AG04450 (cell line): Measurements from ENCODE around the gene SEMA3A. TPM values are rescaled to one million over a fixed set of nuclear protein-coding genes. Genes with fewer than 3 reads are reported as not detected.

ENCODE experiments used
- CTCF ChIA-PET: fragments of 300-600, 350-600 bp; formaldehyde crosslinking; extraction: SDS; loops from one replicate; lab custom pipeline; 2022; ENCODE audit warnings: antibody characterized with exemption, inconsistent platforms; lab: Charles Lee
- POLR2A ChIA-PET: fragments of 350-600 bp; formaldehyde crosslinking; extraction: SDS; loops from one replicate; lab custom pipeline; 2021; ENCODE audit warnings: antibody characterized with exemption, inconsistent platforms; lab: Yijun Ruan, JAX
- DNase-seq: peaks from one replicate; pipeline ENCODE4 v3.0.0-alpha.2; 2011; ENCODE audit warnings: low read depth, low spot score
- H3K27ac ChIP-seq: one replicate; pipeline ENCODE4 v1.5.1; 2012; ENCODE audit warnings: low read depth, low read length, control low read depth
- H3K27me3 ChIP-seq: one replicate; pipeline ENCODE4 v1.6.0; 2012; ENCODE audit warnings: low read length; ENCODE audit not compliant: control insufficient read depth, insufficient read depth
- H3K4me3 ChIP-seq: 2 replicates; pipeline ENCODE4 v1.5.1; 2011; ENCODE audit warnings: mild to moderate bottlenecking, low read depth, low read length, control low read depth
- H3K9me3 ChIP-seq: 2 replicates; pipeline ENCODE4 v1.5.1; 2012; ENCODE audit warnings: low read length; ENCODE audit not compliant: control insufficient read depth, insufficient read depth
- polyA plus RNA-seq: library from polyadenylated mRNA; depleted of rRNA; stranded (reverse); fragments of >200 nt; gene quantifications from 2 replicates; pipeline ENCODE4 v1.2.3, GENCODE V29; 2011
- TF ChIP-seq, protein P1 (sequence below): IDR thresholded peaks from 2 replicates; pipeline ENCODE4 v1.5.1; 2011; ENCODE audit warnings: low read depth, low read length, control low read depth, inconsistent platforms

Gene SEMA3A
- polyA plus RNA-seq, 1 experiment, result 80.2 TPM

DNA sequence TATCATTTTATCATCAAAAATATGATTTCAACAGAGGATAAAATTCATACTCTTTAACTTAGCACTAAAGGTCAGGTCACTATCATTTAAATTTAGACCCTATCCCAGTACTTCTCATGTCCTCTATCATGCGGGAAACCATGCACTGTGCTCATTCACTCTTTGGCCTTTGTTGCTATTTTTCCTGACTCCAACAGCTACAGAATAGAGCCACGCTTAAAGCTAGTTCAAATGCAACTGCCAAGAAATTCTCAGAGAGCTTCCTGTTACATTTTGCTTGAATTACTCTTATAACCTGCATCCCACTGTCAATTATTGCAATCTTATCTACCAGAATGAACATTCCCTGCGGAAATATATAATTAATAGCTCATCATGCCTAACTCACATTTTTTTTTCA lies 58.3 kb downstream of the SEMA3A start:
- H3K4me3 ChIP-seq, result no peak overlapping the region
- TF ChIP-seq, protein P1, sequence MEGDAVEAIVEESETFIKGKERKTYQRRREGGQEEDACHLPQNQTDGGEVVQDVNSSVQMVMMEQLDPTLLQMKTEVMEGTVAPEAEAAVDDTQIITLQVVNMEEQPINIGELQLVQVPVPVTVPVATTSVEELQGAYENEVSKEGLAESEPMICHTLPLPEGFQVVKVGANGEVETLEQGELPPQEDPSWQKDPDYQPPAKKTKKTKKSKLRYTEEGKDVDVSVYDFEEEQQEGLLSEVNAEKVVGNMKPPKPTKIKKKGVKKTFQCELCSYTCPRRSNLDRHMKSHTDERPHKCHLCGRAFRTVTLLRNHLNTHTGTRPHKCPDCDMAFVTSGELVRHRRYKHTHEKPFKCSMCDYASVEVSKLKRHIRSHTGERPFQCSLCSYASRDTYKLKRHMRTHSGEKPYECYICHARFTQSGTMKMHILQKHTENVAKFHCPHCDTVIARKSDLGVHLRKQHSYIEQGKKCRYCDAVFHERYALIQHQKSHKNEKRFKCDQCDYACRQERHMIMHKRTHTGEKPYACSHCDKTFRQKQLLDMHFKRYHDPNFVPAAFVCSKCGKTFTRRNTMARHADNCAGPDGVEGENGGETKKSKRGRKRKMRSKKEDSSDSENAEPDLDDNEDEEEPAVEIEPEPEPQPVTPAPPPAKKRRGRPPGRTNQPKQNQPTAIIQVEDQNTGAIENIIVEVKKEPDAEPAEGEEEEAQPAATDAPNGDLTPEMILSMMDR, result no peak
- H3K27ac ChIP-seq, result no peak overlapping the region
- ChIA-PET CTCF (interaction anchor here (0.7 kb wide), 1 partner anchor 850 kb away, joined by 4 read pairs; no protein-coding TSS in a partner anchor), POLR2A (no interaction called here)
- no peaks in the 10 kb centered on the region for H3K27me3 ChIP-seq
- DNase-seq, result no peak
- no peaks in the 10 kb centered on the region for H3K9me3 ChIP-seq

DNA sequence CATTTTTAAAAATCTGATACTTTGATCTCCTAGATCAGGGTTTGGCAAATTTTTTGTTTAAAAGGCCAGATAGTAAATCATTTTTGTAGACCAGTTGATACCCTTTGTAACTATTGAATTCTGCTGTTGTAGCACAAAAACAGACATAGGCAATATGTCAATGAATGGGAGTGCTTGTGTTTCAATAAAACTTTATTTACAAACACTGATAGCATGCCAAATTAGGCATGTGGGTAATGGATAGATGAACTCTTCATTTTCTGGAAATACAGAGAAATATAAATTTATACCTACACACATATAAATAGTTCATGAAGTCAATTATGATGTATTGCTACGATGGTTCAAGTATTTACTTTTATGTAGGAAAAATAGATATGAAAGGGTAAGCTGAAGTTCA lies 60.4 kb downstream of the SEMA3A start:
- ChIA-PET POLR2A (no interaction called here), CTCF (no interaction called here)
- H3K9me3 ChIP-seq, result no peaks in the 10 kb centered on the region
- H3K4me3 ChIP-seq, result no peak overlapping the region
- no peak overlapping the region for H3K27ac ChIP-seq
- TF ChIP-seq, protein P1, result no peak
- DNase-seq, result no peak
- no peaks in the 10 kb centered on the region for H3K27me3 ChIP-seq

- Histone ChIP-seq H3K27ac (no peak overlapping the region), H3K4me3 (no peak overlapping the region), H3K27me3 (no peaks in the 10 kb centered on the region), H3K9me3 (no peaks in the 10 kb centered on the region)
- no peak for DNase-seq
- POLR2A ChIA-PET, result no interaction called here
- TF ChIP-seq, protein P1, result no peak
- CTCF ChIA-PET, result no interaction called here
Measured at GRCh38 chr7:84125654-84126053, 68.9 kb downstream of the SEMA3A start.

DNA sequence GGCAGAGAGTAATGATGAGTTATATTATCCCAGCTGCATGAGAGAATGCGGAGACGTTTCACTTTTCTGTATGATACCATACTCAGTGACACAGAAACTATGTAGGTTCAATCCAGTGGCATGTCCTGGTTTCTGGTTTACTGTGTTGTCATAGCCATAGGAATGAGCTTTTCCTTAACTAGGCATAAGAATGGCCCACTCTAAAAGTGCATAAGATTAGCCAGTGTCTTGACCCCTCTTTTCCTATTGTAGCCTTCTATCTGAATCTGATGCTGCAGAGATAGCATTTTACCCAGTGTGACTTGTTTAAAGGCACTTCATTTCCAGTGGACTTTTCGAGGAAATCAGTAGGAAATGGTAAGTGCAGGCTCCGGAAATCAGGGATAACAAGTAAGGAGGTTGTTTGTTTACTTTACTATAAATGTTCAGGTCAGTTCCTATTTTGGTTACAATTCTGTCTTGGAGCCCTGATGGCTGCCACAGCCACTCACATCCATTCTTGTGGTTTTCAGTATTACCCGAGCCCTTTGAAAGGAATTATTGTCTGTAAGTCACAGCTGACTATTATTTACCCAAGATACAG lies 70.5 kb downstream of the SEMA3A start:
- Histone ChIP-seq H3K27ac (no peak overlapping the region), H3K27me3 (no peaks in the 10 kb centered on the region), H3K9me3 (no peaks in the 10 kb centered on the region), H3K4me3 (peak overlapping the region; percentile 10)
- CTCF ChIA-PET, result no interaction called here
- TF ChIP-seq, protein P1, result no peak
- no peak for DNase-seq
- POLR2A ChIA-PET, result interaction anchor here (0.6 kb wide), 1 partner anchor 14 kb away, joined by 10 read pairs; no protein-coding TSS in a partner anchor

DNA sequence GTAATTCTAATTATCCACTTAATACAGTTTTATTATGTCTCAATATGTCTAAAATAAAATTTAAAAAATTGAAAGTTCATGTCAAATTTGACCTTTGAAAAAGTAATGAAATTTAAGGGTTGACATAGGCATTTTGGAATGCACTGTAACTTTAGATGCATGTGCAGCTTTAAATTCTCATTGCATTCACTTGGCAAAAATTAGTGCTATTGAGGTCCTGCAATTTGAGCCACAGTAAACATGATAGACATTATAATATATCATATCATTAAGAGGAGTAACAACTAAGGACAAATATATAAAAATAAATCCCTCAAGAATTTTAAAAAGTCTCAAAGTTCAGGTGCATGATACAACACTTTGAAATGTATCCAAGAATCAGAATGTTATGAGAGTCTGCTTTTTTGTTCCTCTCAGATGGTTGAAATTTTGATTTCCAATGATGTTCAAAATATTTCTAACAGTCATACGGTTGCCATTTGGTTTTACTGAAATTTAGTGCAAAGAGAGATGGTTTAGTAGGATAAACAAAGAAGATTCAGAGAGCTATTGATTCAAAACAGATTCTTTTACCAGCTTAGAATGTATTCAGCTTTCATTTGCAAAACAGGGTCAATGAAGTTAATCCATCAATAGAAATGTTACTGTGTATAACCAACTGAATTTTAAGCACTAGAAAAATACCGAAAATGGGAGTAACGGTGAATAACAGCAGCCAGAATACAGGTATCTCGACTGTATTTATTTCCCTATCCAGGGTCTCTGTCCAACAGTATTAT lies 71.8 kb downstream of the SEMA3A start:
- H3K27me3 ChIP-seq, result no peaks in the 10 kb centered on the region
- TF ChIP-seq, protein P1, result no peak
- DNase-seq, result no peak
- CTCF ChIA-PET, result no interaction called here
- POLR2A ChIA-PET, result no interaction called here
- H3K9me3 ChIP-seq, result no peaks in the 10 kb centered on the region
- no peak overlapping the region for H3K27ac ChIP-seq
- no peak overlapping the region for H3K4me3 ChIP-seq
